KMS-11 (cell line): ENCODE measurements around the gene SPIN2B.
A peak's percentile ranks its signal among the peaks of the same experiment; 100 is the strongest.
"Not testable (repeated sequence)": the region's sequence is repeated elsewhere in the genome, so short reads cannot be mapped to it uniquely, and the experiment has no call there.

ENCODE experiments used
- H2AFZ ChIP-seq: fragments of 200-600 bp; sonication (generic); 2 replicates; pipeline ENCODE4 v1.6.1; 2016; ENCODE audit warnings: antibody characterized with exemption, mixed run types, low read depth
- H3K27ac ChIP-seq: fragments of 200-600 bp; sonication (generic); 2 replicates; pipeline ENCODE4 v1.6.1; 2016; ENCODE audit warnings: mild to moderate bottlenecking, mixed run types
- H3K27me3 ChIP-seq: fragments of 200-600 bp; sonication (generic); 2 replicates; pipeline ENCODE4 v1.6.1; 2017; ENCODE audit warnings: mild to moderate bottlenecking, low read depth, mixed run types, moderate library complexity; ENCODE audit not compliant: insufficient read depth
- H3K36me3 ChIP-seq: fragments of 200-600 bp; sonication (generic); 2 replicates; pipeline ENCODE4 v1.6.1; 2017; ENCODE audit warnings: mild to moderate bottlenecking, mixed run types; ENCODE audit not compliant: insufficient read depth
- H3K4me1 ChIP-seq: fragments of 200-600 bp; sonication (generic); 2 replicates; pipeline ENCODE4 v1.6.1; 2016; ENCODE audit warnings: mild to moderate bottlenecking, low read depth, mixed run types; ENCODE audit not compliant: poor library complexity, severe bottlenecking
- H3K4me2 ChIP-seq: fragments of 200-600 bp; sonication (generic); 2 replicates; pipeline ENCODE4 v1.7.0; 2016; ENCODE audit warnings: mild to moderate bottlenecking, mixed run types
- H3K4me3 ChIP-seq: fragments of 200-600 bp; sonication (generic); IDR thresholded peaks from 2 replicates; pipeline ENCODE4 v1.6.1; 2017; ENCODE audit warnings: low read depth, low read length, mixed read lengths; ENCODE audit not compliant: insufficient read depth
- H3K79me2 ChIP-seq: fragments of 200-600 bp; sonication (generic); 2 replicates; pipeline ENCODE4 v1.6.1; 2016; ENCODE audit warnings: low read depth, mixed run types; ENCODE audit not compliant: insufficient read depth
- H3K9ac ChIP-seq: fragments of 200-600 bp; sonication (generic); 2 replicates; pipeline ENCODE4 v1.6.1; 2016; ENCODE audit warnings: mild to moderate bottlenecking, mixed run types
- H4K20me1 ChIP-seq: fragments of 200-600 bp; sonication (generic); 2 replicates; pipeline ENCODE4 v1.6.1; 2016; ENCODE audit warnings: mild to moderate bottlenecking, mixed run types; ENCODE audit not compliant: insufficient read depth
- TF ChIP-seq, protein P1 (sequence below): fragments of 200-600 bp; sonication (generic); conservative IDR thresholded peaks from 2 replicates; pipeline ENCODE4 v1.6.1; 2017; ENCODE audit warnings: low read depth, mild to moderate bottlenecking, antibody characterized with exemption, low read length, moderate library complexity, mixed read lengths

Gene SPIN2B

DNA sequence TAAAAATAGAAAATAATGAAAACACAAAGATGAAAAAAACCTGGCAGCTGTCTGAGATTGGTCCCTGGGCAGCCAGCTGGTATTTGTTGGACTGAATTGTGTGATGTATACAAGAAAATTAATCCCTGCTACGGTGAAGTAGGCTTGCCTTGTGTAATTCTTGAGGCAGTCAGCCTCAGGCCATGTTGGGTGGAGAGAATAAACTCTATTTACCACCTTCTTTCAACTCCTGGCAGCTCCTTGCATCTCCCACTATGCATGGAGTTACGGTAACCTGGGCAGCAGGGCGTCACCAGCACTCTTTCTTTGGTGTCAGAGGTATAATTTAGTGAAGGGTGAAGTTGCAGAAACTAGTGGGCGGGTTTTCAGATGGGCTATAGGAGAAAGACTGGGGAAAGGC lies 12.4 kb upstream of the SPIN2B start:
- H2AFZ ChIP-seq, result no peak overlapping the region
- no peaks in the 10 kb centered on the region for H3K4me1 ChIP-seq
- TF ChIP-seq, protein P1, sequence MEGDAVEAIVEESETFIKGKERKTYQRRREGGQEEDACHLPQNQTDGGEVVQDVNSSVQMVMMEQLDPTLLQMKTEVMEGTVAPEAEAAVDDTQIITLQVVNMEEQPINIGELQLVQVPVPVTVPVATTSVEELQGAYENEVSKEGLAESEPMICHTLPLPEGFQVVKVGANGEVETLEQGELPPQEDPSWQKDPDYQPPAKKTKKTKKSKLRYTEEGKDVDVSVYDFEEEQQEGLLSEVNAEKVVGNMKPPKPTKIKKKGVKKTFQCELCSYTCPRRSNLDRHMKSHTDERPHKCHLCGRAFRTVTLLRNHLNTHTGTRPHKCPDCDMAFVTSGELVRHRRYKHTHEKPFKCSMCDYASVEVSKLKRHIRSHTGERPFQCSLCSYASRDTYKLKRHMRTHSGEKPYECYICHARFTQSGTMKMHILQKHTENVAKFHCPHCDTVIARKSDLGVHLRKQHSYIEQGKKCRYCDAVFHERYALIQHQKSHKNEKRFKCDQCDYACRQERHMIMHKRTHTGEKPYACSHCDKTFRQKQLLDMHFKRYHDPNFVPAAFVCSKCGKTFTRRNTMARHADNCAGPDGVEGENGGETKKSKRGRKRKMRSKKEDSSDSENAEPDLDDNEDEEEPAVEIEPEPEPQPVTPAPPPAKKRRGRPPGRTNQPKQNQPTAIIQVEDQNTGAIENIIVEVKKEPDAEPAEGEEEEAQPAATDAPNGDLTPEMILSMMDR, result no peak

DNA sequence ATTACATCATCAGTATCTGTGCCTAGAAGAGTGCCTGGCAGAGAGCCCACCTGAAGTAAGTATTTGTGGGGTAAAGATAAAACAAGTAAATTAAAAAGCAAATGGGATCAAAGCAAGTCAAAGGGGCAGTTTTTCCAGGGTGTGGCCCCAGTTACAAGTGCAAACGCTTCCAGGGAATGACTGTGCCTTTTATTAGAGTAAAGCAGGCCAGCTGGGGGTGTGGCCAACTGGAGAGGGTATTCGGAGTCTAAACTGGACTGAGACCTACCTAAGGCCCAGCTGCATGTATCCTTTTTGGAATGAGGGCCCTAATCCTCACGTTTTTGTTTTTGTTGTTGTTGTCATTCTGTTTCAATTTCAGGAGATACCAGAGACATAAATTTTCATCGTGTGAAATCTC lies 11.9 kb upstream of the SPIN2B start:
- not testable (repeated sequence) for H3K4me1 ChIP-seq, H3K4me3 ChIP-seq, H3K36me3 ChIP-seq, H3K27me3 ChIP-seq, H3K79me2 ChIP-seq, H3K9ac ChIP-seq, H4K20me1 ChIP-seq, H3K27ac ChIP-seq, H2AFZ ChIP-seq, H3K4me2 ChIP-seq

More for the DNA sequence above, 12.4 kb upstream of the SPIN2B start:
- Histone ChIP-seq H3K4me3 (no peak overlapping the region), H3K4me2 (no peak overlapping the region), H3K27ac (no peak overlapping the region), H3K9ac (no peak overlapping the region), H4K20me1 (no peaks in the 10 kb centered on the region), H3K36me3 (no peaks in the 10 kb centered on the region), H3K79me2 (no peaks in the 10 kb centered on the region), H3K27me3 (no peaks in the 10 kb centered on the region)

DNA sequence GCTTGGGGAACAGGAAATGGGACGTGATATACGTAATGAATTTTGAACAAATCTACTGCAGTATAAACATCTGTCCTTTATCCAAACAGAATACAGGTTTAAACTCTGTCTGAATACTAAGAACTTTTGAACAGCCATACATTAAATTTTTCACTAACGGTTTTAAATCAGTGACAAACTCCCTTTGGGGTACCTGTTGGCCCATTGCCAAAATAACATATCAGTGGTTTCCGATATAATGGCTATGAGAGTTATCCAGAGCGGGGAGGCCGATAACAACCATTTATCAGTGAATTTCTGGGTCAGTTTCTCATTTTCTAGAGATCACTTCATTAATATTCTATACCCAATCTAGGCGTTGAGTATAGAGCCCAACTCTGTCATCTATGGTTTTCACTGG lies 10.7 kb upstream of the SPIN2B start:
- Histone ChIP-seq H3K4me3 (no peak overlapping the region), H2AFZ (no peak overlapping the region), H3K27ac (no peak overlapping the region), H3K9ac (no peak overlapping the region), H3K36me3 (no peaks in the 10 kb centered on the region), H3K4me2 (no peak overlapping the region), H3K27me3 (no peaks in the 10 kb centered on the region), H3K4me1 (no peaks in the 10 kb centered on the region), H4K20me1 (no peaks in the 10 kb centered on the region), H3K79me2 (no peaks in the 10 kb centered on the region)
- TF ChIP-seq, protein P1, result no peak

DNA sequence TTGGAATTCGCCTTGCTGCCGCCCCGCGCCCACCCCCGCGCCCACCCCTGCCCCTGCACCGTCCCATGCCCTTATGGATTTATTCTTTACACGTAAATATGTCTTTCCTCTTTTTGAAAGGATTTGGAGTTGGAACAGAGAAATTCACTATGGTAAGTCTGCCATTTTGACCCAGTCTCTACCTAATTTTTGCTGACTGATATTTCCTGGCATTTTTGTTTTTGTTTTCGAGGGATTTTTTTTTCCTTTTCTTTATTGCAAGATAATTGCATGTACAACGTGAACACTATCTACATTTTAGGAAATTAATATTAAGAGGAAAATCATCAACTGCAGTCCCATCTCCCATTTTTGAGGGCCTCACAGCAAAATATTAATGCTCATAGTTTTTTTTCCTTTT lies 468 bp upstream of the SPIN2B start:
- TF ChIP-seq, protein P1, result no peak
- peak overlapping the region; percentile 66 for H2AFZ ChIP-seq

DNA sequence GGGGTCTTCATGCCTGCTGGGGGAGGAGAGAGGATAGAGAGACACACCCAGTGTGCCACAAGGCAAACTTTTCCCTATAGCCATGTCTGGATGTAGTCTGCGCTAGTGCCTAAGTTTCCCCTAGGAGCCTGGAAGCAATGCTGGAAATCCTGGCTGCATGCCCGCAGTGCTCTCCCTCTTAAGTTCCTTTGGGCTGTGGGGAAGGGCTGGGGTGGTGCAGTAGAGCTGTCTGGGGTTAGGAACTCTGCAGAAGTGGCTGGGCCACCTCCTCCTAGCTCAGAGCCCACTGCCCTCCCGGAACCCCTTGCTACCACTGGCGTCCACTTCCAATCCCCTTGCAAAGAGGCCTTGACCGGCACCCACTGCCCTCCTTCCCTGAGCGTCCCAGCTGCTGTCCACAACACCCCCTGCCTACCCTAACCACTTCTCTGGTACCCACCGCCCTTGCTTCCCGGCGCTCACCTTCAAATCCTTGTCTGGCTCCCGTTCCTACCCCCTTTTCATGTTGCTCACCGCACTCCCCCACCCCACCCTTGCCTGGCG lies 658 bp downstream of the SPIN2B start:
- not testable (repeated sequence) for H3K27ac ChIP-seq, H3K27me3 ChIP-seq, H4K20me1 ChIP-seq, H3K4me3 ChIP-seq, H3K79me2 ChIP-seq, H3K36me3 ChIP-seq, H3K4me1 ChIP-seq
- Histone ChIP-seq H3K4me2 (peak overlapping the region; percentile 57; the same call in 1 of the 2 replicates), H3K9ac (peak overlapping the region; percentile 58; the same call in 1 of the 2 replicates), H2AFZ (peak overlapping the region; percentile 66; the same call in 1 of the 2 replicates)

More for the DNA sequence above, 468 bp upstream of the SPIN2B start:
- no peaks in the 10 kb centered on the region for H3K36me3 ChIP-seq
- no peaks in the 10 kb centered on the region for H3K79me2 ChIP-seq
- peaks cover 6% of the 10 kb centered on the region for H3K4me1 ChIP-seq
- H4K20me1 ChIP-seq, result no peaks in the 10 kb centered on the region
- no peak overlapping the region for H3K27ac ChIP-seq
- H3K27me3 ChIP-seq, result no peaks in the 10 kb centered on the region
- peak overlapping the region; percentile 57 for H3K4me2 ChIP-seq
- peak overlapping the region; percentile 58; the same call in 1 of the 2 replicates for H3K9ac ChIP-seq
- no peak overlapping the region for H3K4me3 ChIP-seq
